HG02970 (cell line): ENCODE measurements around the gene TMPRSS12.
A peak's percentile ranks its signal among the peaks of the same experiment; 100 is the strongest.
"Not testable (repeated sequence)": the region's sequence is repeated elsewhere in the genome, so short reads cannot be mapped to it uniquely, and the experiment has no call there.

ENCODE experiments used
- ATAC-seq: cut with Tn5 transposase; IDR thresholded peaks from one replicate; pipeline ENCODE4 v1.9.1; 2021; ENCODE audit warnings: mild to moderate bottlenecking, moderate library complexity, moderate number of reproducible peaks; ENCODE audit not compliant: unreplicated experiment, low FRiP score

Gene TMPRSS12

DNA sequence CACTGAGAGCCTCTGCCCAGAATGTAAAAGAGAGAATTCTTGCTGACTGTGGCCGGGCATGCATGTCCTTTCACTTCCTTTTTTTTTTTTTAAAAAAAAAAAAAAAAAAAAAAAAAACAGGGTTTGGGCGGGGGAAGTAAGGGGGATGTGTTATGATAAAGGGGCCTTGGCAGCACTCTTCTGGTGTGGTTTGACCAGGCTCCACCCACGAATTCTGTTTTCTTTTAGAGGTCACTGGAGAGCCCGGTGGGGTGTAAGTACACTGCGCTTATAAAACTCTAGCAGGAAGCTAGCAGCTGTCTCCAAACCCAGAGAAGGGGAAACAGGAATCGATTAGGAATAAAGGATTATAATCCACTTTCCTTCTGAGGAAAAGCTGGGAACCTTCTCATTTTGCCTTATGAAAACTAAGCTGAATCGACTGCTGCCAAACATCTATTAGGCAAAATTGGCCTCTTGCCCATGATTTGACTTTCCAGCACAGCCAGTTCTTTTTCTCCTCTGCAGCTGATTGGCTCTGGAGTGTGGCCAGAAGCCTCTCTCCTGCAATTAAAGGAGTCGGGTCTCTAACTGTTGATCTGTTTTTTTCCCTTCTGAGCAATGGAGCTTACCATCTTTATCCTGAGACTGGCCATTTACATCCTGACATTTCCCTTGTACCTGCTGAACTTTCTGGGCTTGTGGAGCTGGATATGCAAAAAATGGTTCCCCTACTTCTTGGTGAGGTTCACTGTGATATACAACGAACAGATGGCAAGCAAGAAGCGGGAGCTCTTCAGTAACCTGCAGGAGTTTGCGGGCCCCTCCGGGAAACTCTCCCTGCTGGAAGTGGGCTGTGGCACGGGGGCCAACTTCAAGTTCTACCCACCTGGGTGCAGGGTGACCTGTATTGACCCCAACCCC is 82.0 kb downstream of the TMPRSS12 start:
- peak; percentile 80 for ATAC-seq

DNA sequence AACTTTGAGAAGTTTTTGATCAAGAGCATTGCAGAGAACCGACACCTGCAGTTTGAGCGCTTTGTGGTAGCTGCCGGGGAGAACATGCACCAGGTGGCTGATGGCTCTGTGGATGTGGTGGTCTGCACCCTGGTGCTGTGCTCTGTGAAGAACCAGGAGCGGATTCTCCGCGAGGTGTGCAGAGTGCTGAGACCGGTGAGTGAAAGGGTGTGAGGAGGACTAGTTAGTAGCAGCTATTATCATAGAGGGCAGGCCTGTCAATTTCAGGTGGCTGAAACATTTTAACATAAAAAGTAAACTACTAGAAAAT is 82.6 kb downstream of the TMPRSS12 start:
- ATAC-seq = no peak

DNA sequence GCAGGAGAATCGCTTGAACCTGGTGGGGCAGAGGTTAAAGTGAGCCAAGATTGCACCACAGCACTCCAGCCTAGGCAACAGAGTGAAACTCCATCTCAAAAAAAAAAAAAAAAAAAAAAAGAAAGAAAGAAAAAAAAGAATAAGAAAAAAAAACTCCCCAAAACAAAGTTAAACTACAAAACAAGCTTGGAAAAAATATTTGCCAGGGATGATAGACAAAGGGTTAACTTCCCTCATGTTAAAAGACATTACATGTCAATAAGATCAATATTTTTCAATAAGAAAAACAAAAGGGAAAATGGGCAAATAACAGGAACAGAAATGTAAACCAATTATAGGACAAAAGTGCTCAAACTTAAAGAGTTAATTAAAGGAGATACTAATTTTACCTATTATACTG is 83.2 kb downstream of the TMPRSS12 start:
- ATAC-seq = no peak

DNA sequence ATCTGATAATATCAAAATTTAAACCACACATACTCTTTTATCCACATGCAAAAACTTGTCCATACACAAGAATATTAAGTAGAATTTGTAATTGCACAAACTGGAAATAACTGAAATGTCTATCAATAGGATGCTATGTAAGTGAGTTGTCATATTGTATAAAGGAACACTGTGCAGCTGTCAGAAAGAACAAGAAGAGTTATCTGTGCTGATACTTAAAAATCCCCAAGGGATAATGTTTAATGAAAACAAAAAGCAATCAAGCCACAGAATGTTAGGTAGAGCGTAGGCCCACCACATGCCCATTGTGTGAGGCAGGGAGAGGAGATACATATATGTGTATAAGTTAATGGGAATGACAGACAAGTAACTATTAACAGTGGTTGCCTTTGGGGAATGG is 83.7 kb downstream of the TMPRSS12 start:
- no peak for ATAC-seq

DNA sequence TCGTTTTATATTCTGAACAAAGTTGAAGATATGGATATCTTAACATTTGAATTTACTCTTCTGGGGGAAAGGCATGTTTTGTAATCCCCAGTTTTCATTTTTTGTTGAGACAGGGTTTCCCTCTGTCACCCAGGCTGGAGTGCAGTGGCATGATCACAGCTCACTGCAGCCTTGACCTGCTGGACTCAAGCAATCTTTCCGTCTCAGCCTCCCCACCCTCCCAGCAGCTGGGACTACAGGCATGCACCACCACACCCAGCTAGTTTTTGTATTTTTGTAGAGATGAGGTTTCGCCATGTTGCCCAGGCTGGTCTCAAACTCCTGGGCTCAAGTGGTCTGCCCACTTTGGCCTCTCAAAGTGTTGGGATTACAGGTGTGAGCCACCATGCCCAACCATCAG is 84.2 kb downstream of the TMPRSS12 start:
- not testable (repeated sequence) for ATAC-seq

DNA sequence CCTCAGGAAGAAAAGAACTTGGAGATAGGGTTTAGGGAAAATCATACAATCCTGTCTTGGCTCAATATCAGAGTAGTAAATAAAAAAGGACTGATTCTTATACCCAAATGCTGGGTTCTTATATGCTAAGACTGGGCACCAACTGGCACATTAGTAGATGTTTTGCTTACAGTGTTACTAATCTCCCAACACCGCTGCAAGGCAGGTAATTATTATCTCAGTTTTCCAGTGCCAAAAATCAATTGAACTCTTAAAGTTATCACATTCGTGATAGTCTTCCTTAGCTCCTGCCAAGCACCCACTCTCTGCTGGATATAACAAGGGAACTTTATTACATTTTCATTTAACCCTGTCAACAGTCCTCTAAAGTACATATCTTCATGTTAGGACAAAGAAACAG is 84.6 kb downstream of the TMPRSS12 start:
- no peak for ATAC-seq

DNA sequence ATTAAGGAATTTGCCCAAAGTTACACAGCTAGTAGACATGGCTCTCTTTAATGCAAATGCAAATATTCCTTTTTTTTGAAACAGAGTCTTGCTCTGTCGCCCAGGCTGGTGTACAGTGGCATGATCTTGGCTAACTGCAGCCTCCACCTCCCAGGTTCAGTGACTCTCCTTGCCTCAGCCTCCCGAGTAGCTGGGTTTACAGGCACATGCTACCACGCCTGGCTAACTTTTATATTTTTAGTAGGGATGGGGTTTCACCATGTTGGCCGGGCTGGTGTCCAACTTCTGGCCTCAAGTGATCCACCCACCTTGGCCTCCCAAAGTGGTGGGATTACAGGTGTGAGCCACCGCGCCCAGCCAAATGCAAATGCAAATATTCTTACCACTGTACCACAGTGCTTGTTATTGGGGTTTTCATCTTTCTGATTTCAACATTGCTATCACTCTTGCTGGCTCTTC is 85.1 kb downstream of the TMPRSS12 start:
- ATAC-seq = no peak

DNA sequence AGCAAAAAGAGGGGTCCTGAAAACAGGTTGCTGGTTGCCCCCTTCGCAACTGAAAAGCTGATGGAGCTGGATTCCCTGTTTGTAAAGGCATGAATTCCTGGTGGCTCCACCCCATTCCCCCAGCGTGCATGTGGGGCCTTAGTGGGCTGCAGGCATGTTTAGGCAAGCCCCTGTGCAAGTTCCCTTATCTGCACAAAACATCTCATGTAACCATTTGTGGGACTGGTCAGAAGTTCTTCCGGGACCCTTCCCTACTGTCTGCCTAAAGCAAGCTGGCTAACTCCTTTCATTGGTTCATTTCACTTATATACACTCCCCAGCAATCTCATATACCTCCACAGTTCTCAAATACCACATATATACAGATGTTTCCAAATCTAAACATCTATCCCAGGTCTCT is 85.7 kb downstream of the TMPRSS12 start:
- ATAC-seq = no peak

DNA sequence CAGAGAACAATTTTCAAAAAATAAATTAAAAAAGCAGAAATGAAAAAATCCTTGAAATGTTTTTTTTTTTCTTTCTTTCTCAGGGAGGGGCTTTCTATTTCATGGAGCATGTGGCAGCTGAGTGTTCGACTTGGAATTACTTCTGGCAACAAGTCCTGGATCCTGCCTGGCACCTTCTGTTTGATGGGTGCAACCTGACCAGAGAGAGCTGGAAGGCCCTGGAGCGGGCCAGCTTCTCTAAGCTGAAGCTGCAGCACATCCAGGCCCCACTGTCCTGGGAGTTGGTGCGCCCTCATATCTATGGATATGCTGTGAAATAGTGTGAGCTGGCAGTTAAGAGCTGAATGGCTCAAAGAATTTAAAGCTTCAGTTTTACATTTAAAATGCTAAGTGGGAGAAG is 87.1 kb downstream of the TMPRSS12 start:
- no peak for ATAC-seq

DNA sequence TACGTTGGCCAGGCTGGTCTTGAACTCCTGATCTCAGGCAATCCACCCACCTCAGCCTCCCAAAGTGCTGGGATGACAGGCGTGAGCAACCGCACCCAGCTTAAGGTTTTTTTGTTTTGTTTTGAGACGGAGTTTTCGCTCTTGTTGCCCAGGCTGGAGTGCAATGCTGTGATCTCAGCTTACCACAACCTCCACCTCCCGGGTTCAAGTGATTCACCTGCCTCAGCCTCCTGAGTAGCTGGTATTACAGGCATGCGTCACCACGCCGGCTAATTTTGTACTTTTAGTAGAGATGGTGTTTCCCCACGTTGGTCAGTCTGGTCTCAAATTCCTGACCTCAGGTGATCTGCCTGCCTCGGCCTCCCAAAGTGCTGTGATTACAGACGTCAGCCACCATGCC is 87.8 kb downstream of the TMPRSS12 start:
- ATAC-seq = not testable (repeated sequence)

DNA sequence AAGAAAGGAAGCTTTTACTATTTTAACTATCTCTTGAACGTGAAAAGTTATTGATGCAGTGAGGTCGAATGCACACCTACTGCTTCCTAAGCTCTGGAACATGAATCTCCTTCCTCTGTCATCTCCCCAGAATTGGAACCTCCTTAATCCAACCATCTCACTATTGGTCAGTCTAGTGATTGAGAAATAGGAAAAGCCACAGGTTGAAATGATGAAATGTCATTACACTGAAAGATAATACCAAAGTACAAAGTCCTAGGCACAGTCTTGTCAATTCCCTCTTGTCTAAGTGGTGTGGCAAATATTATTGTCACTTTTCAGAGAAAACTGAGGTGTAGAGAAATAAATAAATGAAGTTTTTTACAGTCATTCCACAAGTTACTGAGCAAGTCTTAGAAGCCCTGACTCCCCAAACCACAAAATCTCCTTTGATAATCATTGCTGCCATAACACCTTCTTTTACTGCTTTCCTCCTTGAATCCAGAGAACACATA is 90.1 kb downstream of the TMPRSS12 start:
- no peak for ATAC-seq

DNA sequence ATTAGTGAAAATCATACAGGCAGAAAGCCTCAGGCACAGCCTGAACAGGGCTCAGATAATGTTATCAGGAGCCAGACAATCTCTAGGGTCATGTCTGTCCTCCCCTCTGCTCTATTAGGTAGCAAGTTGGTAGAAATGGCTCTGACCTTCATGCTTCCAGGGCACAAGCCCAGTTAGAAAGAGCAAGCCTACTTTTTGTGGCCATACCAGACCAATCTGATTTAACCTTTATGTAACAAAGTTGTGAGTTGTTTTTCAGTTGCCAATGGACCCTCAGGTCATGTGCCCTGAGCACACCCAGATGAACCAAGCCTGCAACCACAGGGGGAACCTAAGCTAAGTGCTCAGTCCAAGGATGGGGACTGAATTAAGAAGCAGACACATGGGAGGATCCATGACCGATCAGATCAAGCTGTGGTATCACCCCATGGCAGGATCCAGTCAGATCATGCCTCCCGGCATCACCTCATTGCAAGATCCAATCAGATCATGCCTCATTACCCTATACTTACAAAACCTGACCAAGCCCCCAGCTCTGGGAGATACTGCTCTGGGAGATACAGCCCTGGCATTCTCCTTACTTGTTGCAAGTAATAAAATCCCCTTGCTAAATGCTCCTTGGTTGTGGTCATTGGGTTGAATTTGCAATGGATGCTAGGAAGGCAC is 90.9 kb downstream of the TMPRSS12 start:
- ATAC-seq = no peak

DNA sequence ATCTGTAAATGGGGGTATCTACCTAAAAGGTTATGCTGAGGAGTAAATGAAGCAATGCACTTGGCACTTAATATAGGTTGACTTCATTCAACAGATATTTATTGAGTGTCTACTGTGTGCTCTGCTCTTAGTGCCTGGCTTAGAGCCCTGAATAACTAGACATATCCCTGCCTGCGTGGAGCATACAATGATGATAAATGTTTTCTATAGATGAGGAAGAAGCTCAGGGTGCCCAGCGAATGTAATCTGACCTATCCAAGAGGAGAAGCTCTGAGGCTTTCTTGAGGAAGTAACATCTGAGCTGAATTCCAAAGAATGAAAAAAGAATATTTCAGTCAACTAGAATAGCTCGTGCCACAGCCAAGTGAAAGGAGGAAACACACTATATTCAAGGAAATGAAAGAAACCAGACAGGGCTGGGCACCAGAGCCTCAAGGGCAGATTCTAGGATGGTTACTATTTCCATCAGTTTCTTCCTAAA is 91.7 kb downstream of the TMPRSS12 start:
- no peak for ATAC-seq

DNA sequence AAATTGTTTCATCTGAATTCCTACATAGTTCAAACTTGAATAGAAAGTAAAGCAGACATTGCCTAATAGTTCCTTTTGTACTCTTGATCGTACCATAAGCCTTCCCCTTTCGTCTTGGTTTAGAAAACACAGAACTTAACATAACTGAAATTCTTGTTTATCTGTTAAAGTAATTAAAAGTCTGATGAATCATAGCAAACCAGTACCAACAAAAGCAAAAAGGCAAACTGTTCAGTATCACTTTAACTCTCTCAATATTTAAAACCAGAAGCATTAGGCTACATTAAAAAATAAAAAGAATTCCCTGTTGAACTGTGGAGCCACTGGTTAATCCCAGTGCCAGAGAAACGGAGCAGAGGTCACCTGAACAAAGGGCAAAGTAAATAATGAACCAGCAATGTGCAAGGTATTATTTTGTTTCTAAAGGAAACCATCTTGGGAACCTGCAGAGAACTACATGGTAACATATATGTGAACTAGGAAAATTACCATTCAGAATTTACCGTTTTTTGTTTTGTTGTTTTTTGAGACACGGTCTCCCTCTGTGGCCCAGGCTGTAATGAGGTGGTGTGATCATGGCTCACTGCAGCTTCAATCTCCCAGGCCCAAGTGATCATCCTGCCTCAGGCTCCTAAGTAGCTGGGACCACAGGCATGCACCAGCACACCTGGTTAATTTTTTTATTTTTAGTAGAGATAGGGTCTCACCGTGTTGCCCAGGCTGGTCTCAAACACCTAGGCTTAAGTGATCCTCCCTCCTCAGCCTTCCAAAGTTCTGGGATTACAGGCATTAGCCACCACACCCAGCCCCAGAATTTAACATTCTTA is 92.5 kb downstream of the TMPRSS12 start:
- no peak for ATAC-seq

DNA sequence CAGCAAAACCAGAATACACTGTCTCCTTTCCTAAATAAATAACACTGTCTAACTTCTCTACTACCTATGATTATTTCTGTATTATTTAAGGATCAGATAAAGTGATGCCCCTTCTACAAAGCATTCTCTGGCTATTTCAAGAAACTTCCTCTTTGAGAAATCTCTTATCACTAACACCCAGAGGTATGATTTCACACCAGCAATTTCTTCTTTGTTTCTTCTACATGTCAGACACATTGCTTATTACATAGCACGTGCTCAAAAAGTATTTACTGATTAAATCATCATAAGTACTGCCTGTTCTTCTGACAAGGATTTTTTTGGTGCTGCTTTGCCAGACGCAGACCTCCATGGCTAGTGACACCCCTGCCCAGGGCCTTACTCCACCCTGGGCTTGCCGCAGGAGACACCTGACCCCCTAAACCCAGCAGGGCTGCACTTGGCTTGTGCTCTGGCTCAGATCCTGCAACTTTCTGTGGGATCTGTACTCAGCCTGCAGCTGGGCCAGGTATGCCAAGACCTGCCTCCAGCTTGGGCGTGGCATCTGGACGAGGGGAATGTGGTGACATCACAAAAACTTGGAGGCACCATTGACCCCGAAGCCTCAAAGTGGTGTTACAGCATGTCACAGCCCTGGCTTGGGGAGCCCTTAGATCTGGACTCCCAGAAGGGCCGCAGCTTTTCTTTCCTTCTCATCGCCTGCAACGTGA is 94.2 kb downstream of the TMPRSS12 start:
- ATAC-seq = no peak
